Lower leg skin (tissue), 4 donors: ENCODE data around the gene PHPT1. TPM values are rescaled to one million over a fixed set of nuclear protein-coding genes. Genes with fewer than 3 reads are reported as not detected.

Source experiments
- DNase-seq, 2 donors: peaks; one replicate each; pipeline ENCODE4 v3.0.0-alpha.2; 2019; ENCODE audit warnings: low spot score in 2 of 2
- H3K4me3 ChIP-seq: fragments of 200-600 bp; sonication (generic); 2 replicates; pipeline ENCODE4 v1.5.1; 2017; ENCODE audit warnings: mild to moderate bottlenecking, low read depth; ENCODE audit not compliant: poor library complexity, severe bottlenecking
- POLR2A ChIP-seq, 2 donors: fragments of 450-650 bp; IDR thresholded peaks; one replicate each; pipeline ENCODE4 v1.6.1; 2016 to 2017; ENCODE audit warnings: antibody characterized with exemption in 2 of 2, mild to moderate bottlenecking in 1 of 2, moderate library complexity in 1 of 2
- WGBS, 2 donors: methylation state at CpG; one replicate each; pipeline ENCODE4 v1.1.5; 2018; 5-methylcytosine and 5-hydroxymethylcytosine counted together
- intact Hi-C: fragments of 100-400 bp; cut with DNase I; formaldehyde crosslinking; loops from one replicate; pipeline ENCODE4 v1.15.0; 2023; ENCODE audit warnings: low total_unique reads
- total RNA-seq, 4 donors: library from RNA; depleted of rRNA; stranded (reverse); fragments of >200 nt; gene quantifications; one replicate each; pipeline ENCODE4 v1.1.0, GENCODE V29; 2016
- TF ChIP-seq, protein P1 (sequence below), 3 donors: fragments of 450-650 bp; IDR thresholded peaks; one replicate each; pipeline ENCODE4 v1.5.1; 2016; ENCODE audit warnings: antibody characterized with exemption in 3 of 3, mild to moderate bottlenecking in 3 of 3, moderate library complexity in 2 of 3

Gene PHPT1
- total RNA-seq, 4 donors from 2014 or later, result 22.0 to 60.4 (median 48.7) TPM

- intact Hi-C loops, result no loop called here
- H3K4me3 ChIP-seq, result no peak overlapping the region
- TF ChIP-seq POLR2A (IDR thresholded peaks at IDR 0.05), result no peak
- TF ChIP-seq, protein P1, sequence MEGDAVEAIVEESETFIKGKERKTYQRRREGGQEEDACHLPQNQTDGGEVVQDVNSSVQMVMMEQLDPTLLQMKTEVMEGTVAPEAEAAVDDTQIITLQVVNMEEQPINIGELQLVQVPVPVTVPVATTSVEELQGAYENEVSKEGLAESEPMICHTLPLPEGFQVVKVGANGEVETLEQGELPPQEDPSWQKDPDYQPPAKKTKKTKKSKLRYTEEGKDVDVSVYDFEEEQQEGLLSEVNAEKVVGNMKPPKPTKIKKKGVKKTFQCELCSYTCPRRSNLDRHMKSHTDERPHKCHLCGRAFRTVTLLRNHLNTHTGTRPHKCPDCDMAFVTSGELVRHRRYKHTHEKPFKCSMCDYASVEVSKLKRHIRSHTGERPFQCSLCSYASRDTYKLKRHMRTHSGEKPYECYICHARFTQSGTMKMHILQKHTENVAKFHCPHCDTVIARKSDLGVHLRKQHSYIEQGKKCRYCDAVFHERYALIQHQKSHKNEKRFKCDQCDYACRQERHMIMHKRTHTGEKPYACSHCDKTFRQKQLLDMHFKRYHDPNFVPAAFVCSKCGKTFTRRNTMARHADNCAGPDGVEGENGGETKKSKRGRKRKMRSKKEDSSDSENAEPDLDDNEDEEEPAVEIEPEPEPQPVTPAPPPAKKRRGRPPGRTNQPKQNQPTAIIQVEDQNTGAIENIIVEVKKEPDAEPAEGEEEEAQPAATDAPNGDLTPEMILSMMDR (IDR thresholded peaks at IDR 0.05), result no peak
- no peak for DNase-seq
- WGBS, 2 donors, result 94 to 97% methylated on average over 9 of the region's 9 CpGs
These were observed 11.3 kb downstream of the PHPT1 start for GRCh38 chr9:136860529-136860928.

- intact Hi-C loops, result no loop called here
- DNase-seq, result peak in 1 of 2 donors; percentile 11
- TF ChIP-seq, protein P1 (IDR thresholded peaks at IDR 0.05), result no peak
- no peak for TF ChIP-seq POLR2A (IDR thresholded peaks at IDR 0.05)
- no peak overlapping the region for H3K4me3 ChIP-seq
- 94 to 96% methylated on average over 10 to 16 of the region's 22 CpGs for WGBS, 2 donors
These were observed 12.0 kb downstream of the PHPT1 start for GRCh38 chr9:136860933-136861873.

DNA sequence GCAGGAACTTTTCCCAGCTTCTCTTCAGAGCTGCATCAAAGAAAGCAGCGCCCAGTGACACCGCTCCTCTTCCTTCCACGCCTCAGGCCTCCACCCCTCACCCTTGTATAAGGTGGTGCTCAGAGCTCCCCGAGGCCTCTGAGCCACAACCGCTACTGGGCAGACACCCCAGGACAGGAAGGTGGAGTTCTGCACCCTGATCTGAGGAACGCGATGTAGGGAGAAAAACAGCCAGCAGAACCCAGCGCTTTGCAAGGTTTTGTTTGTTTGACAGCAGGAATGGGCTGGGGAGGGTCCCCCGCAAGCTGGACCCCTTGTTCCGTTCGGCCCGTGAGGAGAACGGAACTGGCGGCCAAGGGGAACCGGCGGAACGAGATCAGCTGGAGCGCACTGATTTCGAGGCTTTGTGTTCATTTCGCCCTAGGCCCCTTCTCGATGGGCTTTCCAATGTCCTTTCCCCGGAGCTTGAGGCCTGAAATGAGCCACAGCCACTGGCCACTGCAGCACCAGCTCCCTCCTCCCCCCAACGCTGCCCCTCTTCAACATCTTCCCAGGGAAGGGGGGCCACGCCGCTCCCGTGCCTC lies 12.8 kb downstream of the PHPT1 start:
- TF ChIP-seq, protein P1 (IDR thresholded peaks at IDR 0.05), result no peak
- no peak for TF ChIP-seq POLR2A (IDR thresholded peaks at IDR 0.05)
- H3K4me3 ChIP-seq, result no peak overlapping the region
- intact Hi-C loops, result no loop called here
- WGBS, 2 donors, result 87 to 89% methylated on average over 26 of the region's 26 CpGs
- no peak for DNase-seq

GRCh38 chr9:136862849-136863622 lies 13.8 kb downstream of the PHPT1 start:
- intact Hi-C loops, result no loop called here
- TF ChIP-seq, protein P1 (IDR thresholded peaks at IDR 0.05), result no peak
- no peak for TF ChIP-seq POLR2A (IDR thresholded peaks at IDR 0.05)
- WGBS, 2 donors, result 90 to 93% methylated on average over 31 of the region's 31 CpGs
- no peak for DNase-seq
- H3K4me3 ChIP-seq, result no peak overlapping the region

GRCh38 chr9:136863623-136864273 lies 14.5 kb downstream of the PHPT1 start:
- WGBS, 2 donors, result 86 to 91% methylated on average over 12 of the region's 12 CpGs
- TF ChIP-seq, protein P1 (IDR thresholded peaks at IDR 0.05), result no peak
- no peak for TF ChIP-seq POLR2A (IDR thresholded peaks at IDR 0.05)
- intact Hi-C loops, result no loop called here

More at GRCh38 chr9:136863623-136864273, 14.5 kb downstream of the PHPT1 start:
- no peak for DNase-seq
- no peak overlapping the region for H3K4me3 ChIP-seq
